Effector memory CD8-positive, alpha-beta T cell (primary cell): ENCODE results near the gene FBXL17.

Experiments
- ATAC-seq: fragments of 150-1000 bp; cut with Tn5 transposase; replicated peaks from 2 replicates; pipeline ENCODE4 v1.10.0; 2021; ENCODE audit warnings: mild to moderate bottlenecking, moderate library complexity
- DNase-seq, 3 experiments: peaks; one replicate each; pipeline ENCODE4 v3.0.0; 2021
- H3K27ac Mint-ChIP-seq, 2 donors: one replicate each; pipeline ENCODE4 v1.8.0; 2022; ENCODE audit warnings: mild to moderate bottlenecking in 2 of 2, mixed read lengths in 2 of 2, moderate library complexity in 2 of 2
- H3K27me3 Mint-ChIP-seq, 2 donors: one replicate each; pipeline ENCODE4 v1.8.0; 2022; ENCODE audit warnings: mixed read lengths in 2 of 2
- H3K36me3 Mint-ChIP-seq: one replicate; pipeline ENCODE4 v1.8.0; 2022; ENCODE audit warnings: mild to moderate bottlenecking, moderate library complexity, mixed read lengths; ENCODE audit not compliant: insufficient read depth
- H3K4me1 Mint-ChIP-seq, 2 donors: one replicate each; pipeline ENCODE4 v1.8.0; 2022; ENCODE audit warnings: low read depth in 2 of 2, mixed read lengths in 2 of 2
- H3K4me3 Mint-ChIP-seq, 2 donors: one replicate each; pipeline ENCODE4 v1.8.0; 2022; ENCODE audit warnings: mild to moderate bottlenecking in 2 of 2, mixed read lengths in 2 of 2, moderate library complexity in 2 of 2
- H3K9me3 Mint-ChIP-seq, 2 donors: one replicate each; pipeline ENCODE4 v1.8.0; 2022; ENCODE audit warnings: mixed read lengths in 2 of 2

Gene FBXL17

GRCh38 chr5:108101821-108102220 lies 280.1 kb downstream of the FBXL17 start:
- no peaks in the 10 kb centered on the region for H3K4me1 Mint-ChIP-seq
- DNase-seq (no peak), ATAC-seq (no peak)
- no peak overlapping the region for H3K4me3 Mint-ChIP-seq
- no peak overlapping the region for H3K27ac Mint-ChIP-seq
- H3K36me3 Mint-ChIP-seq: no peaks in the 10 kb centered on the region
- no peaks in the 10 kb centered on the region for H3K9me3 Mint-ChIP-seq
- no peaks in the 10 kb centered on the region for H3K27me3 Mint-ChIP-seq

- no peak overlapping the region for H3K27ac Mint-ChIP-seq
- H3K9me3 Mint-ChIP-seq: no peaks in the 10 kb centered on the region
- H3K27me3 Mint-ChIP-seq: no peaks in the 10 kb centered on the region
- H3K36me3 Mint-ChIP-seq: no peaks in the 10 kb centered on the region
- no peak overlapping the region for H3K4me3 Mint-ChIP-seq
- ATAC-seq (no peak), DNase-seq (no peak)
- no peaks in the 10 kb centered on the region for H3K4me1 Mint-ChIP-seq
Observed at GRCh38 chr5:108101130-108101529, 280.8 kb downstream of the FBXL17 start.

GRCh38 chr5:108094800-108095199 lies 287.1 kb downstream of the FBXL17 start:
- no peak for DNase-seq
- no peak overlapping the region for H3K27ac Mint-ChIP-seq
- no peaks in the 10 kb centered on the region for H3K36me3 Mint-ChIP-seq
- H3K4me3 Mint-ChIP-seq: no peak overlapping the region
- no peaks in the 10 kb centered on the region for H3K27me3 Mint-ChIP-seq
- no peaks in the 10 kb centered on the region for H3K4me1 Mint-ChIP-seq
- ATAC-seq: no peak
- no peaks in the 10 kb centered on the region for H3K9me3 Mint-ChIP-seq

GRCh38 chr5:108093186-108093585 lies 288.7 kb downstream of the FBXL17 start:
- no peak overlapping the region for H3K4me3 Mint-ChIP-seq
- H3K27me3 Mint-ChIP-seq: no peaks in the 10 kb centered on the region
- H3K9me3 Mint-ChIP-seq: no peaks in the 10 kb centered on the region
- ATAC-seq (no peak), DNase-seq (no peak)
- no peak overlapping the region for H3K27ac Mint-ChIP-seq
- no peaks in the 10 kb centered on the region for H3K36me3 Mint-ChIP-seq
- H3K4me1 Mint-ChIP-seq: peaks cover 0 to 7% of the 10 kb centered on the region in 2 donors

GRCh38 chr5:108090946-108091345 lies 291.0 kb downstream of the FBXL17 start:
- Mint-ChIP-seq H3K4me1 (peaks cover 2 to 7% of the 10 kb centered on the region in 2 donors), H3K4me3 (no peak overlapping the region), H3K36me3 (no peaks in the 10 kb centered on the region), H3K9me3 (no peaks in the 10 kb centered on the region), H3K27me3 (no peaks in the 10 kb centered on the region), H3K27ac (no peak overlapping the region)
- ATAC-seq: no peak
- DNase-seq: no peak

GRCh38 chr5:108084105-108084504 lies 297.8 kb downstream of the FBXL17 start:
- Mint-ChIP-seq H3K27ac (no peak overlapping the region), H3K4me3 (no peak overlapping the region), H3K4me1 (peaks cover 3 to 6% of the 10 kb centered on the region in 2 donors), H3K36me3 (no peaks in the 10 kb centered on the region), H3K27me3 (no peaks in the 10 kb centered on the region), H3K9me3 (no peaks in the 10 kb centered on the region)
- no peak for DNase-seq
- ATAC-seq: no peak

GRCh38 chr5:108083232-108083631 lies 298.7 kb downstream of the FBXL17 start:
- Mint-ChIP-seq H3K9me3 (no peaks in the 10 kb centered on the region), H3K27ac (peak overlapping the region in 1 of 2 donors; percentile 50), H3K4me1 (peaks cover 3% of the 10 kb centered on the region in 2 donors), H3K27me3 (no peaks in the 10 kb centered on the region), H3K4me3 (no peak overlapping the region), H3K36me3 (no peaks in the 10 kb centered on the region)
- ATAC-seq (no peak), DNase-seq (no peak)

- Mint-ChIP-seq H3K36me3 (no peaks in the 10 kb centered on the region), H3K27ac (no peak overlapping the region), H3K9me3 (no peaks in the 10 kb centered on the region), H3K4me3 (no peak overlapping the region), H3K4me1 (peaks cover 3% of the 10 kb centered on the region in 2 donors), H3K27me3 (no peaks in the 10 kb centered on the region)
- ATAC-seq: no peak
- DNase-seq: no peak
Observed at GRCh38 chr5:108081707-108082106, 300.2 kb downstream of the FBXL17 start.

- Mint-ChIP-seq H3K4me1 (peaks cover 0 to 3% of the 10 kb centered on the region in 2 donors), H3K4me3 (no peak overlapping the region), H3K9me3 (no peaks in the 10 kb centered on the region), H3K36me3 (peaks cover 2% of the 10 kb centered on the region), H3K27ac (no peak overlapping the region), H3K27me3 (no peaks in the 10 kb centered on the region)
- no peak for DNase-seq
- no peak for ATAC-seq
Observed at GRCh38 chr5:108079753-108080152, 302.1 kb downstream of the FBXL17 start.

GRCh38 chr5:108078882-108079281 lies 303.0 kb downstream of the FBXL17 start:
- Mint-ChIP-seq H3K27me3 (no peaks in the 10 kb centered on the region), H3K27ac (no peak overlapping the region), H3K4me1 (peaks cover 0 to 3% of the 10 kb centered on the region in 2 donors), H3K9me3 (peaks cover 0 to under 1% of the 10 kb centered on the region in 2 donors), H3K4me3 (no peak overlapping the region), H3K36me3 (peaks cover 2% of the 10 kb centered on the region)
- no peak for DNase-seq
- ATAC-seq: no peak

- no peak overlapping the region for H3K27ac Mint-ChIP-seq
- H3K4me1 Mint-ChIP-seq: peaks cover 0 to 2% of the 10 kb centered on the region in 2 donors
- peaks cover 2% of the 10 kb centered on the region for H3K36me3 Mint-ChIP-seq
- H3K27me3 Mint-ChIP-seq: no peaks in the 10 kb centered on the region
- H3K9me3 Mint-ChIP-seq: peaks cover 0 to 1% of the 10 kb centered on the region in 2 donors
- DNase-seq (no peak), ATAC-seq (no peak)
- H3K4me3 Mint-ChIP-seq: no peak overlapping the region
Observed at GRCh38 chr5:108078345-108078744, 303.6 kb downstream of the FBXL17 start.

GRCh38 chr5:108074626-108075025 lies 307.3 kb downstream of the FBXL17 start:
- H3K9me3 Mint-ChIP-seq: peaks cover 0 to 1% of the 10 kb centered on the region in 2 donors
- DNase-seq (no peak), ATAC-seq (no peak)
- no peak overlapping the region for H3K27ac Mint-ChIP-seq
- no peaks in the 10 kb centered on the region for H3K27me3 Mint-ChIP-seq
- no peaks in the 10 kb centered on the region for H3K4me1 Mint-ChIP-seq
- H3K4me3 Mint-ChIP-seq: no peak overlapping the region
- peaks cover 2% of the 10 kb centered on the region for H3K36me3 Mint-ChIP-seq

GRCh38 chr5:108064302-108064701 lies 317.6 kb downstream of the FBXL17 start:
- H3K4me3 Mint-ChIP-seq: no peak overlapping the region
- no peaks in the 10 kb centered on the region for H3K9me3 Mint-ChIP-seq
- no peak for DNase-seq

GRCh38 chr5:108061941-108062340 lies 320.0 kb downstream of the FBXL17 start:
- Mint-ChIP-seq H3K4me1 (peaks cover 0 to 11% of the 10 kb centered on the region in 2 donors), H3K27ac (no peak overlapping the region), H3K9me3 (no peaks in the 10 kb centered on the region), H3K4me3 (no peak overlapping the region), H3K27me3 (no peaks in the 10 kb centered on the region), H3K36me3 (no peaks in the 10 kb centered on the region)
- DNase-seq (no peak), ATAC-seq (no peak)

More at GRCh38 chr5:108064302-108064701, 317.6 kb downstream of the FBXL17 start:
- Mint-ChIP-seq H3K36me3 (no peaks in the 10 kb centered on the region), H3K4me1 (peaks cover 0 to 4% of the 10 kb centered on the region in 2 donors), H3K27ac (peak overlapping the region in 1 of 2 donors; percentile 60), H3K27me3 (no peaks in the 10 kb centered on the region)
- ATAC-seq: no peak

GRCh38 chr5:108060340-108060739 lies 321.6 kb downstream of the FBXL17 start:
- DNase-seq: no peak
- ATAC-seq: no peak
- no peaks in the 10 kb centered on the region for H3K27me3 Mint-ChIP-seq
- H3K36me3 Mint-ChIP-seq: no peaks in the 10 kb centered on the region
- H3K4me1 Mint-ChIP-seq: peaks cover 0 to 11% of the 10 kb centered on the region in 2 donors
- H3K27ac Mint-ChIP-seq: no peak overlapping the region
- H3K4me3 Mint-ChIP-seq: no peak overlapping the region
- H3K9me3 Mint-ChIP-seq: no peaks in the 10 kb centered on the region
